Measurements from ENCODE around the gene NCDN.

The NCDN gene

GRCh38 chr1:35588197-35588910 is 30.8 kb downstream of the NCDN start:
- in situ Hi-C loops (cut with HindIII; ENCODE audit: low sequenced_read_pairs), result no loop called here

DNA sequence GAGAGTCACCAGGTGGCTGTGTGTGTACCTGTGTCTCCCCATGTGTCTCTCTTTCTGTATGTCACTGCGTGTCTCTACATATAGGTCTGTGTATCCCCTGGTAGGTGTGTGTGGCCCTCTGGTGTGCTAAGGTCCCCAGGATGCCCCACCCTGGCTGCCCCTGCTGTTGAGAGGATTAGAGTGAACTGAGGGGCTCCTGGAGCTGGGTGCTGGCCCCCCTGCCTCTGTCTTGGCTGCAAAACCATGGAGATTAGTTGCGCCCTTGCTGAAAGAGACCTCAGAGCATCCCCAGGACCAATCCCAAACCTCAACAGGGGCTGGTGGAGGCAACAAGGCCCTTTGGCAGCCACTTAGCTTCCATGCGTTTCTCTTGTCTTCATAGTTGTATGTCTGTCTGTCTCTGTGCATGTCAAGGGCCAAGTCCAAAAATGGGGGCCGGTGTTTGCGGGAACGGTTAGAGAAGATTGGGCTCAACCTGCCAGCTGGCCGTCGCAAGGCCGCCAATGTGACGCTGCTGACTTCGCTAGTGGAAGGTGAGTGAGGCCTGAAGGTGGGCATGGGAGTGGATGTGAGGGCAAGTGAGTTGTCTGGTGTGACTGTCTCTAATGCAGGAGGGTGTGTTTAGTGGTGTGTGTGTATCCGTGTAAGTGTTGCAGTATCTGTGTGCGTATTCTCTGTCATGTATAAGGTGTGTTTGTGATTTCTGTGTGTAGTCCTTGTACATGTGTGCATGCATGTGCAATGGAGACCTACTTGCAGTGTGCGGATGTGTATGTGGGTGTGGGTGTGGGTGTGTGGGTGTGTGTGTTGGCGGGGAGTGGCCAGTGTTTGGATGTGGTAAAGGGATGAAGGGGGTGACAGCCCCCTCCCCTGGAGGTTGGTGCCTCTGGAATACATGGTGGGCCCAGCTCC is 32.2 kb downstream of the NCDN start:
- in situ Hi-C loops (cut with HindIII; ENCODE audit: low sequenced_read_pairs), result no loop called here

- in situ Hi-C loops (cut with HindIII; ENCODE audit: low sequenced_read_pairs), result no loop called here
Observed at GRCh38 chr1:35590476-35591040, 33.0 kb downstream of the NCDN start.

DNA sequence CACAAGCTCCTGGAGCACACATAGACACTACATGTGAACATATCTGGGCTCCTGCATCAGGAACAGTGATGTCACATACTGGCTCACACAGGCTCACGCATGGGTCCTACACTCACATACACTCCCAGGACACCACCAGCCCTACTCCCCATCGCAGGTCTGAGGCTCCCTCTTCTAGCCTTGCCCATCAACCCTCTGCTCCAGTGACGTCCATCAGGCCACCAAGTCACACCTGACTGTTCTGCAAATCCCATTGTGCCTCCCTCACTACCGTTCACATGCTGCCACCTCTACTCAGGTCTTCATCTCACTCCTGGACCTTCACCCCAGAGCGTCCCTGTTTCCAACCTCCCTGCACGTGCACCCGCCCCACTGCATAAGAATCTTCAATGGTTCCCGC is 33.6 kb downstream of the NCDN start:
- in situ Hi-C loops (cut with HindIII; ENCODE audit: low sequenced_read_pairs), result no loop called here

DNA sequence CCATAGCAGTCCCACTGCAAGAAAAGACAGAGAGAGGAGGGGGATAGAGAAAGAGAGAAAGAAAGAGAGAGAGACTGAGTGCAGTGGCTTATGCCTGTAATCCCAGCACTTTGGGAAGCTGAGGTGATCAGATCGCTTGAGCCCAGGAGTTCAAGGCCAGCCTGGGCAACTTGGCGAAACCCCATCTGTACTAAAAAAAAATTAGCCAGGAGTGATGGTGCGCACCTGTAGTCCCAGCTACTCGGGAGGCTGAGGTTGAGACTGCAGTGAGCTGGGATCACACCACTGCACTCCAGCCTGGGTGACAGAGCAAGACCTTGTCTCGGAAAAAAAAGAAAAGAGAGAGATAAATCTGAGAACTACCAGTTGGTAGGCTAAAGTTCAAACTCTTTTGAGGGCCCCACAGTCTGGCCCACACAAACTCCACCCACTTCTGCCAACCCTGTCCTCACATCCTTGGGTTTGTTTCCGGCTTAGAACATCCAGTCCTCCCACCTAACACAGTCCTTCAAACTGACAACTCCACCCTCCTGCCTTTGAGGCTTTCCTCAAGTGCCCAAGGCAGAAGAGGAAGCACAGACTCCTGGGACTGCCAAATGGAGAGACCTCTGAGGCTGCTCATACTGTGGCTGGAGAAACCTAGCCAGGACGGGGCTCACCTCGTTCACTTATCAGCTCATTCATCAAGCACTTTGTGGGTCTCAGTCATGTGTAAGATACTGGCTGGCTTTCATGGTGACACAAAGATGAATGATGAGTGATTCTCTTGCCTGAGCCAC is 35.6 kb downstream of the NCDN start:
- in situ Hi-C loops (cut with HindIII; ENCODE audit: low sequenced_read_pairs), result no loop called here

GRCh38 chr1:35594005-35594760 is 36.6 kb downstream of the NCDN start:
- in situ Hi-C loops (cut with HindIII; ENCODE audit: low sequenced_read_pairs), result no loop called here

GRCh38 chr1:35595684-35596083 is 38.1 kb downstream of the NCDN start:
- in situ Hi-C loops (cut with HindIII; ENCODE audit: low sequenced_read_pairs), result no loop called here

GRCh38 chr1:35597870-35598269 is 40.3 kb downstream of the NCDN start:
- in situ Hi-C loops (cut with HindIII; ENCODE audit: low sequenced_read_pairs), result no loop called here

- in situ Hi-C loops (cut with HindIII; ENCODE audit: low sequenced_read_pairs), result no loop called here
Observed at GRCh38 chr1:35598895-35599294, 41.3 kb downstream of the NCDN start.

- in situ Hi-C loops (cut with HindIII; ENCODE audit: low sequenced_read_pairs), result no loop called here
Observed at GRCh38 chr1:35599411-35599810, 41.8 kb downstream of the NCDN start.

DNA sequence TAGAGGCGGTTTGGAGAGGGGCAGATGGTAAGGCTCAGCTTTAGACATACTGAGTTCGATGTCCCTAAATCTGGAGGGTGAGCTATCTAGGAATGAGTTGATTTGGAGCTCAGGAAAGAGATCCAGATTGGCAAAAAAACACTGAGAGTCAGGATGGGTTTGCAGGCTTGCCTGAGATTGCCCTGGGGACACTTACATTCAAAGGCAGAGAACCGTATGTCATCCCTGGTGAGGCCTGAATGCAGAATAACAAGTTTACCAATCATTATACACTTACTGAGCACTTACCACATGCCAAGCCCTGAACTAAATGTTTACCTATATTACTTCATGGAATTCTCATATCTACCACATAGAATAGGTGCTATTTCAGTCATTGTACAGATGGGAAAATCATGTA is 43.0 kb downstream of the NCDN start:
- in situ Hi-C loops (cut with HindIII; ENCODE audit: low sequenced_read_pairs), result no loop called here

DNA sequence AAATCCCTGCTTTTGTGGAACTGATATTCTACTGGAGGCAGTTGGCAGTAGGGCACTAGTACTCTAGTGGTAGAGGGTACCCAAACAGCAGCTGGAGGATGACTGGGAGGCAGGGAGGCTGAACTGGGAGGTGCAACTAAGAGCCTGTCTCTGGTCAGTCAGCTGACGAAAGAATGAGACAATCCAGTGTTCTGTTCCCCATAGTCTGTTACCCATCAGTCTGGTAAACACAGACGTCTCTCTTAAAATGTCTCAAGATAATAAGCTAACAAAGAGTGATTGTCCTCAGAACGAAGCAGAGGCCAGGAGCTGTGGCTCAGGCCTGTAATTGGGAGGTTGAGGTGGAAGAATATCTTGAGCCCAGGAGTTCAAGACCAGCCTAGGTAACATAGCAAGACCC is 45.9 kb downstream of the NCDN start:
- in situ Hi-C loops (cut with HindIII; ENCODE audit: low sequenced_read_pairs), result no loop called here

DNA sequence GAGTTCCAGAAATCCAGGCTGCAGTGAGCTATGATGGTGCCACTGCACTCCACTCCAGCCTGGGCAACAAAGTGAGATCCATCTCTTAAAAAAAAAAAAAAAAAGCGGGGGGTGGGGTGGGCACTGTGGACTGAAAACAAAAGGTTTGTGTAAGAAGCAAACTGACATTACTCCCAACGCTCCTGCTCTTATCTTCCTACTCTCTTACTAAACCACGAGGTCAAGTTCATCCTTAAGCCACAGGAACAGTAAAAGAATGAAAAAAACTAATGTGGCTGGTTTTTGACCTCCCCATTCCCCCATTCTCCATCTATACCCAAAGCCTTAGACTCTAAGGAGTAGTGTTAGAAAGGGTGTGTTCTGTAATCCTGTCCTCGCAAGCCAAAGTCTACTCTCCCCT is 46.3 kb downstream of the NCDN start:
- in situ Hi-C loops (cut with HindIII; ENCODE audit: low sequenced_read_pairs), result no loop called here

DNA sequence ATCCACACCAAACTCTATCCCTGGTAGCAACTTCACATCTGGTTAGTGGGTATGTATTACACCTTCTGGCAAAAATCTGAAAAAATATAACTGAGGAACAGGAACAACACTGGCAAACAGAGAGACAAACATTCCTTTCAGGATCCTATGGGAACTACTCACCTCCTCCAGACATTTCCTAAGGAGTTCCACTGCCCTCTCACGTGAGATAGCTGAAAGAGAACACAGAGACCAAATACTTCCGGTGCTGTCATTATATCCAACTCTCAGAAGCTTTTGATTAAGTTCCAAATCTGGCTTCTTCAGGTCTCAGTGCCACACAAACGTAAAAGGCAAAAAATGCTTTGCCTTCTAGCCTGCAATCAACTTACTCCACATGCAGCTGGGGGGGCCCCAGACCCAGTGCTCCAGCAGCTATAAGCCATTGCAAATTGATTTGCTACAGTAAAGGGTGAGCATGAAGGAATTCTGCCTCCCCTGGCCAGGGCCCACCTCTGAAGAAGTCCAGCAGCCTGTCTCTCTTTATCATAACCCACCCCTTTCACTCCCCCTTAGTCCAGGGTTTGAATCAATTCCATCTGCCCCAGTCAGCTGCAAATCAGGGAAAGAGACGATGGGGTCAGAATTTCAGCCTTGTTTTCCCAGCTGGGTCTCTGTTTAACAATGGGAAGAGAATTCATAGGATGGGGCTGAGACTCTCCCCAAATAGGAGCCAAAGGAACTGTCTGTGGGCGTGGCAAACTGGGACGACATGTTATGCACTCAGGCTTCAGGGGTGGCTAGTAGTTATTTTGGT is 47.7 kb downstream of the NCDN start:
- in situ Hi-C loops (cut with HindIII; ENCODE audit: low sequenced_read_pairs), result no loop called here

GRCh38 chr1:35605867-35606182 is 48.2 kb downstream of the NCDN start:
- in situ Hi-C loops (cut with HindIII; ENCODE audit: low sequenced_read_pairs), result no loop called here

- in situ Hi-C loops (cut with HindIII; ENCODE audit: low sequenced_read_pairs), result no loop called here
Observed at GRCh38 chr1:35611655-35612054, 54.1 kb downstream of the NCDN start.

GRCh38 chr1:35615440-35615839 is 57.8 kb downstream of the NCDN start:
- in situ Hi-C loops (cut with HindIII; ENCODE audit: low sequenced_read_pairs), result no loop called here
